EH (cell line): ENCODE data around the gene MAN2A1.
"Not testable (repeated sequence)": the region's sequence is repeated elsewhere in the genome, so short reads cannot be mapped to it uniquely, and the experiment has no call there.

ENCODE experiments used
- DNase-seq: peaks from one replicate; pipeline ENCODE4 v3.0.0-alpha.2; 2015; ENCODE audit warnings: low read depth

MAN2A1 gene

GRCh38 chr5:109873687-109874086, 184.0 kb downstream of the MAN2A1 start:
- no peak for DNase-seq

GRCh38 chr5:109874108-109874507, 184.4 kb downstream of the MAN2A1 start:
- DNase-seq, result no peak

DNA sequence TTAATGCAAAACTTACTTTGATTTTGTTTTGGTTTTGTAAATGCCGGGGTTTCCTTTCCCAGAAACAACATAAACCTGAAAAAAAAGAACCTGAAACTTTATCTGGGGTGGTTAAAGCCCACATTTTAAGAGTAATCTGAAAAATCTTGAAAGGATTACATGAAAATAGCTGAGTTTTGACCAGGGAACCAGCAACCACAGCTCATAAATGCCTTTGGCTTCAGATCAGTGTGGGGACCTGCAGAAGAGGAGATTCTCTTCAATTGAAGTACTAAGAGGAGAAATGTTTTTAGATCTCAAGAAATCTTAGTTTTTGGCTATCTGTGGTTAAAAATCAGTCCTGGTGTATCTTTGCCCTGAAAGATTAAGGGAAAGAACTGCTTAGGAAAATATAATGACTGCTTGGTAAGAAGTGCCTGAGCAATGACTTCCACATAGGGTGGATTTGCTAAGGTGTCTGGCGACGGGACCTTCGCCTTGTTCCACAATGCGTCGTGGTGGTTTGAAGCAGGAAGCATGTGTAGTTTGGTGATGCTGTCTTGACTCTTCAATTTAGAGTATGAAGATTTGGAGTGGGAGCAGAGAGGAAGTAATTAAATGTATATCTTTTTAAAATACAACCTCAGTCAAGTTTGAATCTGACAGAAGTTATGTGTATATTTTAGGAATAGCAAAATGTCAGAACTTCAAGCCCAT, 186.5 kb downstream of the MAN2A1 start:
- DNase-seq, result no peak

DNA sequence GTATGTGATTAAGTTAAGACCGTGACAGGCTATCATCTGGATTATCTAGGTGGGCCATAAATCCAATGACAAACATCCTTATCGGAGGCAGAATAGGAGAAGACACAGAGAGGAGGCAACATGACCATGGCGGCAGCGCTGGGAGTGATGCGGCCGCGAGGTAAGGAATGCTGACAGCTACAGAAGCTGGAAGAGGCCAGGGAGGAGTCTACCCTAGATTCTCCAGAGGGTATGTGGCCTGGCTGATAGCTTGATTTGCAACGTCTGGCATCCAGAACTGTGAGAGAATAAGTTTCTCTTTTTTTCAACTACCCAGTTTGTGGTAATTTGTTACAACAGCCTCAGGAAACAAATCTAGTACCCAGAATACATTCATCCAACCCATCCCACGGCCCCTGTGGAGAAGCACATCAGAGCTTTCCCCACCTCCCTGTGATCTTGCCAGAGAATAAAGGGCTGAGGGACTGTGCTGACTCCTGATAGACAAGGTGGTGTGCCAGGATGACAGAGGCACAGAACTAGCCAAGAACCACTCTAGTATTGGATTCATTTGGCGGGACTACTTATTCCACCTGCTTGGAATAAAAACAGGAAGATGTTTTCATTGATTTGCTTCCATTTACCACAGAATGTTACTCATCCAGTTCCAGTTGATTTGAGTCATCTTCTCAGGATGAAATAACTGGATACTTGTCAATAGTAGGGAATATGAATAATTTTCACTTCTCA, 187.4 kb downstream of the MAN2A1 start:
- DNase-seq, result peak; percentile 31

DNA sequence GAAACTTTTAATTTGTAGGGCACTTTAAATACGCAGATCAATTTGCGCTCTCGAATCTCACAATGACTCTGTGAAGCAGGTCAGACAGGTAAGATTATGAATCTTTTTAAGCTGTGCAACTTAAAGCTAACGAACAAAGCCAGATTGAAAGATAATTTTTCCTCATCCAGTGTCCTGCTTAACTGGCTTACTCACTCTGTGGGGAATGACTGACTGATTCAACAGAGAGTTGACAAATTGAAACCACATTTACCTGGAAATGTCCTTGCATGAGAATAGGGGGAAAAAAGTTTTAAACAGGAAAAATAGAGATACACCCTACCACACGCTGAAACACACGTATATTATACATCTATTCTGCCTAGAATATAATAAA, 187.9 kb downstream of the MAN2A1 start:
- peak; percentile 21 for DNase-seq

DNA sequence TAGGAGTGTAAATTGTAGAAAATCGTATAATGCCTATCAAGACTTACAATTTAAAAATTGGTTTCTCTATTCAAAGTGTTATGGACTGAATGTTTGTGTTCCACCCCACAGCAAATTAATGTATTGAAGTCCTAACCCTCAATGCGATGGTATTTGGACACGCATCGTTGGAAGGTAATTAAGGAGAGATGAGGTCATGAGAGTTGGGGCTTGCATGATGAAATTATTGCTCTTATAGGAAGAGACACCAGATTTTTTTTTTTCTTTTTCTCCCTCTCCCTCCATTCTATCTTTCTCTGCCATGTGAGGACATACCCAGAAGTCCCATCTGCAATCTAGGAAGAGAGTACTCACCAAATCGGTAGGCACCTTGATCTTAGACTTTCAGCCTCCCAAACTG, 189.2 kb downstream of the MAN2A1 start:
- no peak for DNase-seq

GRCh38 chr5:109880907-109881685, 191.4 kb downstream of the MAN2A1 start:
- DNase-seq, result no peak

DNA sequence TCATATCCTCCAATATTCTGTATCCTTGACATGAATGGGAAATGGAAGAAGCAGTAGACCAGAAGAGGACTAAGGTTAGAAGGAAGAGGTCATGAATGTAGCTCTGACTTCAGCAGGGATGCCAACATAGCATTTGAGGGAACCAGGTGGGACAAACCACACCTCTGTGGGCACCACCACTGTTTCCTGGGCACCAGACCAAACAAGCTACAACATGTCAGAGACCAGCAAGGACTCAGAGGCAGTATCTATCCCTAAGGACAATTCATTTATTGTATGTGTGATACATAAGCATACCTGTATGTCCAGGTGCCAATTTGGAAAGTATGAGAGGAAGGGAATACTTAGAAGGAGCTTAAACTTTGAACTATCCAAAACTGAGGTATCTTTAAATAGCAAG, 192.8 kb downstream of the MAN2A1 start:
- no peak for DNase-seq

DNA sequence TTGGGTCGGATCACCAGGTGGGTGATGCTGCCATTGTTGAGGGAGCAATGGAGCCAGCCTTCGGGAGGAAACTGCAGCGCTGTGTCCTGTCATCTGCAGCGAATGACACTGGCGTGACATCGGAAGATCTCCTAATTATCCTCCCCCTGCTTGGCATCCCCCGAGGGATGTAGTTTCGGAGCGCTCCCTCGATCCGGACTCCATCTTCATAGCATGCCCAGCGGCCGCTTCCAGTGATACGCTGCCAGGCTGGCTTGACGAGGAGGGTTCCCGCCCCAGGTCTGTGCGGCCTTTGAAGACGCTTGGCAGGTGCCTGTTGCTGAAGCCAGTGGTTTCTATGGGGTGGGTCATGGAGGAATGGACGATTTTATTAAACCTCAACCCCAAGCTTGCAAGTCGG, 194.9 kb downstream of the MAN2A1 start:
- no peak for DNase-seq

GRCh38 chr5:109885205-109885604, 195.5 kb downstream of the MAN2A1 start:
- no peak for DNase-seq

GRCh38 chr5:109888989-109889388, 199.3 kb downstream of the MAN2A1 start:
- DNase-seq, result no peak

GRCh38 chr5:109893271-109893670, 203.5 kb downstream of the MAN2A1 start:
- DNase-seq, result not testable (repeated sequence)

GRCh38 chr5:109898269-109899162, 208.8 kb downstream of the MAN2A1 start:
- no peak for DNase-seq

GRCh38 chr5:109899163-109899535, 209.4 kb downstream of the MAN2A1 start:
- no peak for DNase-seq

GRCh38 chr5:109900461-109900860, 210.7 kb downstream of the MAN2A1 start:
- no peak for DNase-seq

DNA sequence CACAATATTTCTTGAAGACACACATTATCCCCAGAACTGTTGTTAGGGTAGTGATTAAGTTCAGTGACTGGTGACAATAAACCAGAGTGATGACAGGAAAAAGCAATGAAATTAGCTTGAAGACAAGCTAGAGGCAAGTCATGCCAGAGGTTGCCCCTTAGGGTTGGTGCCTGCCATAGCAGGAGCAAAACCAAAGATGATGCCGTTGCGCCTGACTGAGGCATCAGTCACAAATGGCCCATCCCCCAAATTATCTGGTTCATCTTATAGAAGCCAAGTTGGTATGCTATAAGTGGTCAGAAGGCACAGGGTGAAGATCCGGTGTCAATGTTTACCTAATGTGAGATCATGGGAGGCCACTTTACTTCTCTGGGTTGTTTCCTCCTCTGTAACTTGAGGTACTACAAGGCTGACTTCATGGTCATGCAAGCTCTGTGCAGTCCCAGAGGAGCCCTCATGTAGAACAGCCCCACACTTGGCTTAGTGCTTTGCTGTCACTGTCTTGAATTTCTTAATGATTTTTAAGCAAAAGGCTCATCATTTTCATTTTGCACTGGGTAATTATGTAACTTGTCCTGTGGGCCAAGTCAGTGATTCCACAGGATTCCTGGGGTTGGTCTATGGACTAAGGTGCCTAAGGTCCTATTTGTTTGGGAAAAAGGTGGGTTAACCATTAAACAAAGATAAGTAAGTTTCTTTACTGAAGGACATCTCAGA, 211.3 kb downstream of the MAN2A1 start:
- no peak for DNase-seq

DNA sequence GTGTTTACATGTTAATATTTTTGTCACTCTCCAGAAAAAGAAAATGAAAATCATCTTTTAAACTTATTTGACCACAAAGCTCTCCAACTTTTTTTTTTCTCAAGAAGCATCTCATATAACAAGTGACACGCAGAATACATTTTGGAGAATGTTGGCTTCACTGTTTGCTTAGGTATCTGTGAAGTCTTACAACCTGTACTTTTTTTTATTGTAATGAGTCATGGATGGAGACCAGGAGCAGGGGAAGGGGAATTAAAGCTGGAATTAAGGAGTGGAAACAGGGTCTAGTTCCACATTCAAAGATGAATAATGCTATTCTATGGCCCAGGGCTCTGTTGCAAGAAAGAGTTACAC, 211.9 kb downstream of the MAN2A1 start:
- DNase-seq, result no peak

DNA sequence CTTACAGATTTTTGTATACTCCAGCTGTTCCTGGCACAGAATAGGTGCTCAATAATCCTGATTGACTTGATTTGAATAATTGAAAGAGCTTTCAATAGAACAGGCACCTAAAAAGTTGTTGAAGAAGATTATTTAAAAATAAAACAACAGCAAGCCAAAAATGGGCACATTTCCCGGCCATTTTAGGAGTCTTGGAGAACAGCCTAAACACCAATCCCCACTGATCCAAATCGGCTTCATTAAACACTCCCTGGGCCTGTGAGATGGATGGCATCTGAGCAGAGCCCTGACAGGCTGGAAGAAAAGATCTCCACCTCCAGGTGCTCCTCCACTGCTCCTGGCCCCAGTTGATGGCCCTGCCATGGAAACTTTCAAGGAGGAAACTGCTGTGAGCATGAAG, 213.3 kb downstream of the MAN2A1 start:
- DNase-seq, result no peak

- DNase-seq, result no peak
These were observed 216.2 kb downstream of the MAN2A1 start for GRCh38 chr5:109905906-109906305.

DNA sequence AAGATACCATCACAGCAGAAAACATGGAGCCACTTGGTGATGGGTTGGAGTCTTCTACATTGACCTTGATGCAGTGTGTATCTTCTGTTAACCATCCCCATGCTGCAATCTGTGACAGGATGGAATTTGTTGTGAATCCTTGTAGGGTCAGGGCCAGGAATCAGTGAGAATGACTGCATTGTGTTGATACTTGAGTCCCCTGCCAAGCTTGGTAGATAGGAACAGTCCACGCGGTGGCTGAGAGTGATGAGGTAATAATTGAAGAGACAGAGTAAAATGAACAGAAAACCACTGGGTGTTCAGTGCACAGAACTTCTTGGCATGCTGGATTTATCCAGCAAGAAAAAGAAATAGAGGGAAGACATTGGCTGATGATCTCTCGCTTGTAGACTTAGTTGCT, 217.5 kb downstream of the MAN2A1 start:
- DNase-seq, result no peak

DNA sequence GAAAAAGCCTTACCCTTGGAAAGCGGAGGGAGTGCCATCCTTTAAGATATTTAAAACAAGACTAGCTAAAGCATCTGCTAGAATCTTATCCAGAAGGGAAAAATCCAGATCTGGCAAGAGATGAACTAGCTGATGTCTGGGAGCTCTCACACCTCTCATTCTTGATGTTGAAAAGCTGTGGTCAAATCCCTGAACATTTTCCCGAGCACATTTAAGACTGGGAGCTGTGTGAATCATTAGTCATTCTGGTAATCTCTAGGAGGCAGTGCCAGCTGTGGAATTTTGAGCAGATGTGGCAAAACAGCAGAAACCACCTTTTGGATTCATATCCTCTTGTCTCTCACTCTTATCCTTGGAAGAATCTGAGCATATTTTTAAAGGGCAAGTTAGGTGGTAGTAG, 218.0 kb downstream of the MAN2A1 start:
- DNase-seq, result peak; percentile 58

DNA sequence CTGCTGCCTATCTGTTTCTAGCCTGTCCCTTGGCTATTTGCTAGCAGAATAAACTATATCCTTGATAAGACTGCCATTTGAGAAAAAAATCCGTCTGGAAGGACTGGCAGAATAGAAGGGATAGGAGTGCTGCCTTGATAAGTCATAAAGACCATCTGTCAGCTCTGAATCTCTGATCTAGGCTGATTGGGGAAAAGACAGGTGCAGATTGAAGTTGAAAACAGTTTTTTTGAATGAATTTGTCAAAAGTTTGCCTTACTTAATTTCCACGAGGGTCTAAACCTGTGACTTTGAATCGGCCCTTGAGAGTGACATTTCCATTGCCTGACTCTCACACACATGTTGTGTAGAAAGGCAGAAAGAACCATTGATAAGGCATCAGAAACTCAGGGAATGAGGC, 218.6 kb downstream of the MAN2A1 start:
- no peak for DNase-seq
